HepG2 (cell line): ENCODE measurements around the gene GRK4. TPM values are rescaled to one million over a fixed set of nuclear protein-coding genes. Genes with fewer than 3 reads are reported as not detected.

ENCODE experiments used
- ASH2L ChIP-seq: fragments of 300-600, 200-600 bp; sonication (generic); IDR thresholded peaks from 2 replicates; pipeline ENCODE4 v1.7.0; 2017; ENCODE audit warnings: low read depth, mild to moderate bottlenecking, moderate library complexity, mixed read lengths, low read length; ENCODE audit not compliant: insufficient read length
- ATF4 ChIP-seq, 2 experiments: fragments of 450-650 bp in 1 of 2; sonication (generic) in 1 of 2; formaldehyde crosslinking; IDR thresholded peaks; 2 replicates each; pipeline versions ENCODE4 v1.5.0 to v1.8.0; 2020 to 2022; ENCODE audit warnings: mild to moderate bottlenecking in 1 of 2, missing genetic modification reagents in 1 of 2
- BORCS8-MEF2B ChIP-seq: sonication (generic); formaldehyde crosslinking; IDR thresholded peaks from 2 replicates; pipeline ENCODE4 v1.8.0; 2022; ENCODE audit warnings: mild to moderate bottlenecking, missing genetic modification reagents
- FOXA1 ChIP-seq, 2 experiments: fragments of 450-650 bp in 1 of 2; sonication (generic) in 1 of 2; formaldehyde crosslinking in 1 of 2; IDR thresholded peaks; 2 replicates each; pipeline versions ENCODE4 v1.4.0 to v1.6.1; 2016 to 2020; ENCODE audit warnings: missing genetic modification reagents in 1 of 2
- KDM6A ChIP-seq: IDR thresholded peaks from 2 replicates; pipeline ENCODE4 v1.6.1; 2016; ENCODE audit warnings: low read depth
- NR2C2 ChIP-seq: sonication (generic); formaldehyde crosslinking; IDR thresholded peaks from 2 replicates; pipeline ENCODE4 v1.4.0; 2020; ENCODE audit warnings: missing genetic modification reagents, mild to moderate bottlenecking, moderate library complexity, borderline replicate concordance
- ZNF10 ChIP-seq: sonication (generic); formaldehyde crosslinking; IDR thresholded peaks from 2 replicates; pipeline ENCODE4 v1.4.0; 2020; ENCODE audit warnings: mild to moderate bottlenecking, low read depth, missing genetic modification reagents, borderline replicate concordance
- ZNF280B ChIP-seq: sonication (generic); formaldehyde crosslinking; IDR thresholded peaks from 2 replicates; pipeline ENCODE4 v1.5.0; 2020; ENCODE audit warnings: missing genetic modification reagents, mild to moderate bottlenecking, borderline replicate concordance
- ZNF605 ChIP-seq: sonication (generic); formaldehyde crosslinking; IDR thresholded peaks from 2 replicates; pipeline ENCODE4 v1.8.0; 2022; ENCODE audit warnings: mild to moderate bottlenecking, missing genetic modification reagents
- ZNF891 ChIP-seq: sonication (generic); formaldehyde crosslinking; IDR thresholded peaks from 2 replicates; pipeline ENCODE4 v1.5.0; 2020; ENCODE audit warnings: mild to moderate bottlenecking, missing genetic modification reagents
- polyA plus RNA-seq, 8 experiments: library from polyadenylated mRNA; depleted of rRNA in 3 of 8; stranded (reverse) in 7 of 8; unstranded in 1 of 8; fragments of >200 nt; fragmentation: Illumina TruSeq in 4 of 8; extraction: Trizol in 4 of 8; gene quantifications; 2 replicates each; pipeline versions ENCODE4 v1.2.1 to v1.2.3, GENCODE V29; 2011 to 2016; ENCODE audit warnings: low read depth in 4 of 8, missing spikeins in 1 of 8, mixed read lengths in 1 of 8; ENCODE audit not compliant: insufficient read depth in 1 of 8
- total RNA-seq, 5 experiments: library from RNA; depleted of rRNA; stranded (reverse); fragments of >200 nt; fragmentation: Illumina TruSeq; extraction: Trizol; gene quantifications; 2 replicates each; pipeline ENCODE4 v1.2.3, GENCODE V29; 2016; ENCODE audit warnings: low read depth in 1 of 5
- TF ChIP-seq, protein P1 (sequence below): sonication (generic); formaldehyde crosslinking; IDR thresholded peaks from 2 replicates; pipeline ENCODE4 v1.4.0; 2020; ENCODE audit warnings: missing genetic modification reagents
- TF ChIP-seq, protein P2 (sequence below): sonication (generic); formaldehyde crosslinking; IDR thresholded peaks from 2 replicates; pipeline ENCODE4 v1.4.0; 2020; ENCODE audit warnings: missing genetic modification reagents, borderline replicate concordance
- TF ChIP-seq, protein P3 (sequence below): sonication (generic); formaldehyde crosslinking; IDR thresholded peaks from 2 replicates; pipeline ENCODE4 v1.4.0; 2020; ENCODE audit warnings: mild to moderate bottlenecking, missing genetic modification reagents
- TF ChIP-seq, protein P4 (sequence below): sonication (generic); formaldehyde crosslinking; IDR thresholded peaks from 2 replicates; pipeline ENCODE4 v1.8.1; 2023; ENCODE audit warnings: mild to moderate bottlenecking, missing genetic modification reagents, borderline replicate concordance

GRK4 gene
- total and polyA plus RNA-seq, 2 of the 13 experiments (the other 11 are each of a cell fraction or from before 2014, with no cell fraction given): 1.8 to 2.0 TPM

DNA sequence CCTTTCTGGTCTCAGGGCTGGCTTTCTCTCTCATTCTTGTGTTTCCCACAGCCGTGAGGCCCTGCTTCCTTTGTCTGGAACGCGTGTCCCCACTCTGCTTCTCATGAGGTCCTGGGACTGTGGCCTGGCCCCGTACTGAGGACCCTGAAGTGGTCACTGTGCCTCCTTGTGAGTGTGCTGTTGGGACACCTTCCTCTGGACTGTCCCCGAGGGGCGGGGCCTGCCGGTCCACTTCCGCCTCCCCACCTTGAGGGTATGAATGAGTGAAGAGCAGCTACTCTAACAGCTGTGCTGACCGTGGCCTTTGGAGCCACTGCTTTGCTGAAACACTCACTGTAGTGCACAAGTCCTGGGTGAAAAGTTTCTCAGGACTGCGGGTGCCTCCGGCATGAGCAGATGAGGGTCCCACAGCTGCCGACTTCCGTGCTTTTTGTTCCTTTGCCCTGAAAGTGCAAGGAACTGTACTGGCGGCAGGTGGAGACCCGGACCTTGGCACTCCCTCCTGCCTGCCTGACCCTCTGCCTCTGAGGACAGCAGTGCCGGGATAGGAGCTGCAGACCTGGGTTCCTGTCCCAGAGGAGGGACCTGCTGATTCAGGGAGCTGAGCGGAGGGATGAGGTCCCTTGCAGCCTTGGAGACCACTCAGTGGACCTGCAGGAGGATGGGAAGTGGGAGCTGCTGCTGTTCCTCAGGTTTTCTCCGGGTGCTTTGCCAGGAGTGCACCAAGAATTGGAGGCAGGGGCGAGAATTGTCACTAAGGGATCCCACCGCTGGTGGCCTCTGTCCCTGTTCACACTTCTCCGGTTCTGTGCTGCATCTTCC is 73.0 kb downstream of the GRK4 start (continued):
- TF ChIP-seq, protein P1, sequence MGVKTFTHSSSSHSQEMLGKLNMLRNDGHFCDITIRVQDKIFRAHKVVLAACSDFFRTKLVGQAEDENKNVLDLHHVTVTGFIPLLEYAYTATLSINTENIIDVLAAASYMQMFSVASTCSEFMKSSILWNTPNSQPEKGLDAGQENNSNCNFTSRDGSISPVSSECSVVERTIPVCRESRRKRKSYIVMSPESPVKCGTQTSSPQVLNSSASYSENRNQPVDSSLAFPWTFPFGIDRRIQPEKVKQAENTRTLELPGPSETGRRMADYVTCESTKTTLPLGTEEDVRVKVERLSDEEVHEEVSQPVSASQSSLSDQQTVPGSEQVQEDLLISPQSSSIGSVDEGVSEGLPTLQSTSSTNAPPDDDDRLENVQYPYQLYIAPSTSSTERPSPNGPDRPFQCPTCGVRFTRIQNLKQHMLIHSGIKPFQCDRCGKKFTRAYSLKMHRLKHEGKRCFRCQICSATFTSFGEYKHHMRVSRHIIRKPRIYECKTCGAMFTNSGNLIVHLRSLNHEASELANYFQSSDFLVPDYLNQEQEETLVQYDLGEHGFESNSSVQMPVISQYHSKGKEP (CRISPR knock-in tag): no peak
- TF ChIP-seq, protein P2, sequence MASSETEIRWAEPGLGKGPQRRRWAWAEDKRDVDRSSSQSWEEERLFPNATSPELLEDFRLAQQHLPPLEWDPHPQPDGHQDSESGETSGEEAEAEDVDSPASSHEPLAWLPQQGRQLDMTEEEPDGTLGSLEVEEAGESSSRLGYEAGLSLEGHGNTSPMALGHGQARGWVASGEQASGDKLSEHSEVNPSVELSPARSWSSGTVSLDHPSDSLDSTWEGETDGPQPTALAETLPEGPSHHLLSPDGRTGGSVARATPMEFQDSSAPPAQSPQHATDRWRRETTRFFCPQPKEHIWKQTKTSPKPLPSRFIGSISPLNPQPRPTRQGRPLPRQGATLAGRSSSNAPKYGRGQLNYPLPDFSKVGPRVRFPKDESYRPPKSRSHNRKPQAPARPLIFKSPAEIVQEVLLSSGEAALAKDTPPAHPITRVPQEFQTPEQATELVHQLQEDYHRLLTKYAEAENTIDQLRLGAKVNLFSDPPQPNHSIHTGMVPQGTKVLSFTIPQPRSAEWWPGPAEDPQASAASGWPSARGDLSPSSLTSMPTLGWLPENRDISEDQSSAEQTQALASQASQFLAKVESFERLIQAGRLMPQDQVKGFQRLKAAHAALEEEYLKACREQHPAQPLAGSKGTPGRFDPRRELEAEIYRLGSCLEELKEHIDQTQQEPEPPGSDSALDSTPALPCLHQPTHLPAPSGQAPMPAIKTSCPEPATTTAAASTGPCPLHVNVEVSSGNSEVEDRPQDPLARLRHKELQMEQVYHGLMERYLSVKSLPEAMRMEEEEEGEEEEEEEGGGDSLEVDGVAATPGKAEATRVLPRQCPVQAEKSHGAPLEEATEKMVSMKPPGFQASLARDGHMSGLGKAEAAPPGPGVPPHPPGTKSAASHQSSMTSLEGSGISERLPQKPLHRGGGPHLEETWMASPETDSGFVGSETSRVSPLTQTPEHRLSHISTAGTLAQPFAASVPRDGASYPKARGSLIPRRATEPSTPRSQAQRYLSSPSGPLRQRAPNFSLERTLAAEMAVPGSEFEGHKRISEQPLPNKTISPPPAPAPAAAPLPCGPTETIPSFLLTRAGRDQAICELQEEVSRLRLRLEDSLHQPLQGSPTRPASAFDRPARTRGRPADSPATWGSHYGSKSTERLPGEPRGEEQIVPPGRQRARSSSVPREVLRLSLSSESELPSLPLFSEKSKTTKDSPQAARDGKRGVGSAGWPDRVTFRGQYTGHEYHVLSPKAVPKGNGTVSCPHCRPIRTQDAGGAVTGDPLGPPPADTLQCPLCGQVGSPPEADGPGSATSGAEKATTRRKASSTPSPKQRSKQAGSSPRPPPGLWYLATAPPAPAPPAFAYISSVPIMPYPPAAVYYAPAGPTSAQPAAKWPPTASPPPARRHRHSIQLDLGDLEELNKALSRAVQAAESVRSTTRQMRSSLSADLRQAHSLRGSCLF (CRISPR knock-in tag): no peak
- TF ChIP-seq, protein P3, sequence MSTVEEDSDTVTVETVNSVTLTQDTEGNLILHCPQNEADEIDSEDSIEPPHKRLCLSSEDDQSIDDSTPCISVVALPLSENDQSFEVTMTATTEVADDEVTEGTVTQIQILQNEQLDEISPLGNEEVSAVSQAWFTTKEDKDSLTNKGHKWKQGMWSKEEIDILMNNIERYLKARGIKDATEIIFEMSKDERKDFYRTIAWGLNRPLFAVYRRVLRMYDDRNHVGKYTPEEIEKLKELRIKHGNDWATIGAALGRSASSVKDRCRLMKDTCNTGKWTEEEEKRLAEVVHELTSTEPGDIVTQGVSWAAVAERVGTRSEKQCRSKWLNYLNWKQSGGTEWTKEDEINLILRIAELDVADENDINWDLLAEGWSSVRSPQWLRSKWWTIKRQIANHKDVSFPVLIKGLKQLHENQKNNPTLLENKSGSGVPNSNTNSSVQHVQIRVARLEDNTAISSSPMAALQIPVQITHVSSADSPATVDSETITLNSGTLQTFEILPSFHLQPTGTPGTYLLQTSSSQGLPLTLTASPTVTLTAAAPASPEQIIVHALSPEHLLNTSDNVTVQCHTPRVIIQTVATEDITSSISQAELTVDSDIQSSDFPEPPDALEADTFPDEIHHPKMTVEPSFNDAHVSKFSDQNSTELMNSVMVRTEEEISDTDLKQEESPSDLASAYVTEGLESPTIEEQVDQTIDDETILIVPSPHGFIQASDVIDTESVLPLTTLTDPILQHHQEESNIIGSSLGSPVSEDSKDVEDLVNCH (CRISPR knock-in tag): no peak
- TF ChIP-seq ZNF605 (CRISPR knock-in tag) (no peak), FOXA1 (IDR thresholded peaks at IDR 0.05) (no peak), FOXA1 (CRISPR knock-in tag; IDR thresholded peaks at IDR 0.05) (no peak), NR2C2 (CRISPR knock-in tag) (no peak), ASH2L (no peak), KDM6A (no peak), ZNF891 (no peak), BORCS8-MEF2B (peak; percentile 22; the same call in 1 of the 2 replicates), ATF4 (CRISPR knock-in tag; IDR thresholded peaks at IDR 0.05) (no peak), ZNF280B (CRISPR knock-in tag) (no peak), ZNF10 (CRISPR knock-in tag) (no peak)
- TF ChIP-seq, protein P4, sequence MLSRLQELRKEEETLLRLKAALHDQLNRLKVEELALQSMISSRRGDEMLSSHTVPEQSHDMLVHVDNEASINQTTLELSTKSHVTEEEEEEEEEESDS (CRISPR knock-in tag): no peak
